GM15510 (cell line): ENCODE results near the gene HNRNPL.

Experiments
- POLR2A ChIP-seq: IDR thresholded peaks from 3 replicates; pipeline ENCODE4 v1.6.1; 2011; ENCODE audit warnings: borderline replicate concordance; ENCODE audit not compliant: insufficient read length; ENCODE audit errors: extremely low read depth

The HNRNPL gene

DNA sequence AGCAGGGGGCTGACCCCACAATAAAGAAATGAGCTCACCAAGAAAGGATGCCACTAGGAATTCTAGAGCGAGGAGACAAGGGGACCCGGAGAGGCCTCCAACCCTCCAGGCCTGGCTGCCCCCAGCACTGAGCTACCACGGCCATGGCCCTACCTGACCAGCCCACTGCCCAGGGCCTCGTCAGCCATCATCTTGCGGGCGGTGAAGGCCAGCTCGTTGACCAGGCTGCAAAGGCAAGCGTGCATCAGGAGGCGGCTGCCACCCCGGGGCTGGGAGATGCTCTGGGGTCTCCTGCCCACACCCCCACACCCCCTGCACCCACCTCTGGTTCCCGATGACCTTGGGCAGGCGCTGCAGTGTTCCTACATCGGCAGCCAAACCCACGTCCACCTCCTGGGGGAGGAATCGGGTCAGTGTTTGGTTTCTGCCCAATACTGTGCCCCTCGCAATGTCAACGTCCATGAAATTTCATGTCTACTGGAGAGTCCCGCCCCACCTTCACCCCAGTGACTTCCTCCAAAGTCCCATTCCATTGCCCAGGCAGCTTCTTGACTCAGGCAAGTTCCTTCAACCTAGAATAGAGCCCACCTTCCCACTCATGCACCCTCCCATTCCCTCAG is 33.5 kb downstream of the HNRNPL start:
- TF ChIP-seq POLR2A = no peak

DNA sequence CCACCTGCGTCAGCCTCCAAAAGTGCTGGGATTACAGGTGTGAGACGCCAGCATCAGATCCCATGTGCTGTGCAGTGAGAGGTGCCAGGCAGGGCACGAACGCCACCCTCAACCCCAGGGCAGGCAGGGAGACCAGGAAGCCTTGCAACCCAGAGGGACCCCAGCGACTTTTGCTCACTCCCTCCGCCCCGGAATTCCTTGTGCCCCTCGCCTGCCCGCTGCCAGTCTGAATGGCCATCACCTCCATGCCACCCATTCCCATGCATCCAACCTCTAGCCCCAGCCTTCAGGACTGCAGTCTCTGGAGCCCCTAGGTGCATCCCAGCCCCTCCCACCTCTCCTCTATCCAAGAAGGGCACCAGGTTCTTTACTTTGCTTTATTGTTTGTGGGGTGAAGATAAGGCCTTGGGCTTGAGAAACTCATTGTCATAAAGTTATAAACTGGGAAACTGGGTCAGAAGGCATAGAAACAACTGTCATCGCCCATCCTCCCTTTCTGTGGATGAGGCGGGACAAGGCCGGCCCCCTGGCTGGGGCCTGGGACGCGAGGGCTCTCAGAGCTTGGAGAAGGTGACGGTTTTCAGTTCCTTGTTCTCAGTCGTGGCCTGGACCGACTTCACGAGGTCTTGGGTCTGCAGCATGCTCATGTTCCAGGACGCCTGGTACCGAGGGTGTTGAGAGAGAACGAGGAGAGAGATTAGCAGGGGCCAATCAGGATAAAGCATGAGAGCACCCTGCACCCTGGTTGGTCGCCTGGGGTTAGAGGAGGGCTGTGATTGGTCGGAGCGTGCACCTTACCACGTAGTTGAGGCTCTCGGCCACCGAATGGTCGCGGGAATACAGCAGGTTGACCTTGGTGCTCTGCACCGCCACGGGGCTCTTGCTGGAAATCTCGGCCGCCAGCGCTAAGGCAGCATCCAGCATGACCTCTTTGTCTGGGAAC is 34.5 kb downstream of the HNRNPL start:
- TF ChIP-seq POLR2A = no peak

DNA sequence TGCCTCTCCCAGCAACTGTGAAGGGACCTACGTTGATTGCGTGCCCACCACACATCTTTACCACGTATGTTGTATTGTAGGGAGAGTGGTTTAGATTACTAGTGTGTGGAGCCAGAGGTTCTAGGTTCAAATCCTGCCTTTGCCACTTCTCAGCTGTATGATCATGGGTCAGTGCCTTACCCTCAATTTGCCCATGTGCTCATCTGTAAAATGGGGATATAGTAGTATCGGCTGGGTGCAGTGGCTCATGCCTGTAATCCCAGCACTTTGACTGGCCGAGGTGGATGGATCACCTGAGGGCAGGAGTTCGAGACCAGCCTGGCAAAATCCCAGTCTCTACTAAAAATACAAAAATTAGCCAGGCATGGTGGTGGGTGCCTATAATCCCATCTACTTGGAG is 36.5 kb downstream of the HNRNPL start:
- no peak for TF ChIP-seq POLR2A

DNA sequence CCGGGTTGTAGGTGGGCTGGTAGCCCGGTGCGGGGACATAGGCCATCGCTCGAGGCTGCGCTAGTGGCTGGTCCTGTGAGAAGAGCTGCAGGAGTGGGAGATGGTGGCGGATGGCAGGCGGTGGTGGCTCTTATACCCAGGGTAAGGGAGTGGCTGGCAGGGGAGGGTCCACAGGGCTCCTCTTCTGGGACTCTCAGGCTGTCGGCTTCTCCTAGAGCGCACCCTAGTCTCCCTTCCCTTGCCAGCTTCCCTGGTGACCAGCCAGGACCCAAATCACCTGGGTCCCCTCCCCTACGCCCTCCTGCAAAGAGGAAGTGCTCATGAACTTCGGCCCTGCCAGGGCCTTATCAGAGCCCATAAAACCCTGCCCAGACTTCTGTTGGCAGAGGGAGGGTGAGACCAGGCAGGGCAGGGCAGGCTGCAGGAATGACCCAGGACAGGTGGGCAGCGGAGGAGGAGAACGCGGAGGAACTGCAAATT is 36.9 kb downstream of the HNRNPL start, which contains the start of gene LGALS4:
TSS of gene LGALS4 (minus strand) at position 105 of the 480 bp plus-strand sequence. CDS start at position 46, 59 bp downstream.
- no peak for TF ChIP-seq POLR2A

DNA sequence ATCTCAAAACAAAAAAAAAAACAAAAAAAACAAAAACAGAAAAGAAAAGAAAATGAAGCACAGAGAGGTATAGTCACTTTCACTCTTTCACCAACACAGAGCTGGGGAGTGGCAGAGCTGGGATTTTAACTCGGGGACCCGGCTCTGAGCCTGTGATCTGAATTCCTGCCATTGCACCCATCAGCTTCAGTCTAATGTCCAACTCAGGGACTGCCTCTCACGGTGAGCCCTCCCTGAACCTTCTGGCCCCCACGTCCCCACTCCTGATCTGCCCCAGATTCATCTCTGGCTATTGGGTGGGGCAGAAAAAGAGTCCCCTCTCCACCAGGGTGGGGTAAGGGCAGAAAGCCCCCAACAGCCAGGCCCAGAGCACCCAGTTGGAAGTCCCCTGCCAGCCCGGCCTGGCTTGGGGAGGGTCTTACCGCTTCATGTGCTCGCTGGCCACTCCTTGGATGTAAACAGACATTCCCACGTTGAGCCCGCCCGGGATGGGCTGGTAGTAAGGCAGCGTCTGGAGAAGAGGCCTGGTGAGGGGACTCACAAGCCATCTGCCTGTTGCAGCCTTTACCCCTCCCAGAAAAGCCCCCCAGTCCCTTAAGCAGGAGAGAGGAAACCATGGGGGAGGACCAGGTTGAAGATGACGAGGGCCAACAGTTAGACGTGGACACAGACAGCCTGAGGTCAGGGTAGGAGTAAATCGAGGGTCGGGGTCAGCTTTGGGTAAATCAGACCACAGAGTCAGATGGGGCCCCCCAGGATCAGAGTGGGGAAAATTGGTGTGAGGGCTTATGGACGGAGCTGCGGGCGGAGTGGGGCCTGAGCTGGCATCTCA is 37.6 kb downstream of the HNRNPL start:
- TF ChIP-seq POLR2A = no peak

DNA sequence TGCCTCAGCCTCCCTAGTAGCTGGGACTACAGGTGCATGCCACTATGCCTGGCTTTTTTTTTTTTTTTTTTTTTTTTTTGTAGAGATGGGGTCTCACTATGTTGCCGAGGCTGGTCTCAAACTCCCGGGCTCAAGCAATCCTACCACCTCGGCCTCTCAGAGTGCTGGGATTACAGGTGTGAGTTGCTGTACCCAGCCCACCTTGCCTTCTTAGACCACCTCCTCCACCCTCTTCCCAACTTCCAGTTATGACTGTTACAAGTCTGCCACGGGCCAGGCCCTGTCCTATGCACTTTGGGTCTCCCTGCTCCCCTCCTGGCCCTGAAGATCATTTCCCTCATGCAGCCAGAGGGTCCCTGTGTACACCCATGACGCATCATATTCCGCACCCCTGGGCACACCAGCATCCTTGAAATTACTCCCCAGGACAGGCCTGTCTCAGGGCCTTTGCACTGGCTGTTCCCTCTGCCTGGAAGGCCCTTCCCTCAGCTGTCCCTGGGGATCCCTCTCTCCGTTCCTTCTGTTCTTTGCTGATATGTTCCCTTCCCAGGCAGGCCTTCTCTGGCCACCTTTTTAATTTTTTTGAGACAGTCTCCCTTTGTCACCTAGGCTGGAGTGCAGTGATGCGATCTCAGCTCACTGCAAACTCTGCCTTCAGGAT is 40.1 kb downstream of the HNRNPL start:
- TF ChIP-seq POLR2A = no peak

DNA sequence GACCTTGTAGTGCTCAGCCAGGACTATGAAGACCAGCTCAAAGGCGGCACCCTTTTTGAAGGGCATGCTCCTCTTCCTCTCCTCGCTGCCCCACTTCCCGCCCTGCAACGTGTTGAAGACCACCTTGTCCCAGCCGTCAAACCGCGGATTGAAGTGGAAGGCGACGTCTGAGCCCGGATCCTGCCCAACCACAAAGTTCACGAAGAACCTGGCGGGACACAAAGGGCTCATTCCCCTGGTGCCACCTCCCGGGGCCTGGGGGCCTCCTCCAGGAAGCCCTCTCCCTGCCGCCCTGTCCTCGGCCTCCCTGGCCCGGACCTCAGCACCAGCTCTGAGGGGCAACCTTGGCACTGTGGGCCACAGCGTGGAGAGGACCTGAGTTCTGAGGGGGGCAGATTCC is 41.0 kb downstream of the HNRNPL start:
- no peak for TF ChIP-seq POLR2A

DNA sequence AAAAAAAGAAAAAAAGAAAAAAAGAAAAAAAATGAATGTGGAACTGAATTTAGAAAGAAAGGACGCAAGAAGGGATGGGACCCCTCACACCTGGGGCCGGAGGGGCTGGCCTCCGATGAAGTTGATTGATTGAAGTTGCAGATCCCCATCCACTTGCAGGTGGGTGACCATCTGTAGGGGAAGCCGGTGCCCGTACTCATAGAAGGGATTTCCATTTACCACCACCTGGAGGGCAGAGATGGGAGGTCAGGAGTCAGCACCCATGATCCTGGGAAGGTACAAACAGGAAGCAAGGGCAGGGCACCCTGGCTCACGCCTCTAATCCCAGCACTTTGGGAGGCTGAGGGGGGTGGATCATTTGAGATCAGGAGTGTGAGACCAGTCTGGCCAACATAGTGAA is 43.4 kb downstream of the HNRNPL start:
- no peak for TF ChIP-seq POLR2A

DNA sequence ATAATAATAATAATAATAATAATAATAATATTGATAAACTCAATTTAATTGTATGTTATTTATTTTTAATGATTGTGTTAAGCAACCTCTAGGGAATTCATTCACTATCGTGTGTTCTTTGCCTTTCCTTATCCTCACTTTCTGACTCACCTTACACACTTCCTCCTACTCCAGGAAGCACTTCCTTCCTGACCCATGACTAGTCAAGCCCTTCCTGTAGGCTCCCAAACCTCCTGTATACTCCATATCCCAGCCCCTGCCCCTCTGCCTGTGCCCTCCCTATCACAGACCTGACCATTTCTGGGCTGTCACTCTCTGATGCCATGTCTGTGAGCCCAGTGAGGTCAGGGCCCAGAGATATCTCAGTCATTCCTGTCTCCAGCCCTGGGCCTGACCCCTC is 44.6 kb downstream of the HNRNPL start:
- TF ChIP-seq POLR2A = no peak

DNA sequence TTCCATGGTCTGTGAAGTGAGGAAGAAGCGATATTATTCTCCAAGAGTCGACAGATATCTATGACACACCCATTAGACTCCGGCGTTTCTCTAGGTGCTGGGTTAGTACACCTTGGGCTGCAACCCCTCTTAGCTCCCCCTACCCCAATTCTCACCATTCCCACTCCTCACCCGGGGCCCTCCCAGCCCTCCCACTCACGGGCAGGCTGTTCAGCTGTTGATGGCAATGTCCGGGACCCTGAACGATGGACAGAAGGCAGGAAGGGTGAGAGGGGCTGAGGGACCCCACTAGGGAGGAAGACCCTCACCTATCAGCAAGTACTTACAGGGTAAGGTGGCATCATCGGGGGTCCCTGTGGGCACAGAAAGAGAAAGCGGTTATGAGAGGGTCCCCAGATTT is 46.2 kb downstream of the HNRNPL start:
- no peak for TF ChIP-seq POLR2A

DNA sequence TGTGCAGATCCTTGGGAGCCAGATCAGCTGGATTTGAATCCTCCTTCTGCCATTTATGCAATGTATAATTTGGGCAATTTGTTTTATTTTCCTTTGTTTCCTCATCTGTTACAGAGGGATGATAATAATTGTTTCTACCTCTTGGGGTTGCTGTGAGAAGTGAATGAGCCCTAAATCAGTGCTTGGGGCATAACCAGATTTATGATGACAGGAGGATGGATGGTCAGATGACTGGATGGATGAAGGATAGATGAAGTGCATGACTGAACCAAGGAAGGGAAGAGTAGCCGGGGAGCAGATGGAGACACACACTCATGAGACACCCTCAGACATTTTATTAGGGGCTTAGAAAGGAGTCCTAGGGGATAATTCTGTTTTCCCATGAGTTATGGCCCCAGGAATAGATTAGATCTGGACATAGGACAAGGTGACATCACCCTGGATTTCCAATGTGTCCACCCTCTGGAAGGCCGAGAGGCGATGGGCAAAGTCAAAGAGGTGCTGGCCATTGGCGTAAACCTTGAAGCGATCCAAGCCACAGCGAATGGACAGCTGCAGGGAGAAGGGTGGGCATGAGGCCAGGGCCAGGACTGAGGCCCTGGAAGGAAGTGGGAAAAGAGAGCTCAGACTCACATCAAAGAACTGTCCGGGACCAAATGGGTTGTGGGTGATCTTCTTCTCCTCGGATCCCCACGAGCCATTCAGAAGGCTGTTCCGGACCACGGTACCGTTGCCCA is 48.3 kb downstream of the HNRNPL start:
- no peak for TF ChIP-seq POLR2A

DNA sequence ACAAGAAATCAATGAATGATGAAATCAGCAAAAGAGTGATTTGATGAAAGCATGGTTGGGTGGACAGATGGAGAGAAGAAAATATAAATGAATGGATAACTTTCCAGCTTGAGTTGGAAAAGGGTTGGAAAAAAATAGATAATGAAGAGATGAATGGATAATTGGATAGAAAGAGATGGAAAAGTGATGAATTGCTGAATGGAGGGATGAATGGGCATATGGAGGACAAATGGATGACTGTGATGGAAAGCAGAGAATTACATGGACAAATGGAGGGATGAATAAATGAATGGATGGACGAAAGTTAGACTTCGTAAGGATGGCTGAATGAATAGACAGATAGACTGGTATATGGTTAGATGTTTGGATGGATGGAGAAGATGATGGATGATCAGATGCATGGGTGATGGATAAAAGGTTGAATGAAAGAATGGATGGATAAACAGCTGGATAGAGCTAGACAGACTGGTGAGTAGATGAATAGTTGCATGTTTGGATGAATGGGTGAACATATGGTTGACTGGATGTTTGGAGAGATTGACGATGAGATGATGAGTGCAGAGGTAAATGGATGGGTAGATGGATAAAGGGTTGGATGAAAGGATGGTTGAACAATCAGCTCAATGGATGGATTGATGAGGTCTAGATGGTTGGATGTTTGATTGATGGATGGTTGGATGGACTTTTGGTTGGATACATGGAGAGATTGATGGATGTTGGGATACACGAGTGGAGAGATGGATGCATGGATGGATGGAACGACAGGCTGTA is 49.0 kb downstream of the HNRNPL start:
- TF ChIP-seq POLR2A = no peak

DNA sequence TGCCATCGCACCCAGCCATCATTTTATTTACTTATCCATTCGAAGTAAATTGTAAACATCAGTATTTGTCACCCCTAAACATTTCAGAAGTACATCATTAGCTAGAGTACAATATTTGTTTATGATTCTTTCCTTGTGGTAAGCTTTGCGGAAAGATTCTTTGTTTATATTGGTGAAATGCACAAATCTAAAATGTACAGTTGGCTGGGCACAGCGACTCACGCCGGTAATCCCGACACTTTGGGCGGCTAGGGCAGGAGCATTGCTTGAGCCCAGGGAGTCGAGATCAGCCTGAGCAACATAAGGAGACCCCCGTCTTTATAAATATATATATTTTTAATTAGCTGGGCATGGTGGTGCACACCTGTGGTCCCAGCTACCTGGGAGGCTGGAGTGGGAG is 50.7 kb downstream of the HNRNPL start:
- TF ChIP-seq POLR2A = no peak
